HCT116 (cell line): Measurements from ENCODE around the gene CSH1.

Experiments used
- EZH2 ChIP-seq: fragments of 200-600 bp; sonication (generic); IDR thresholded peaks from 2 replicates; pipeline ENCODE4 v1.6.1; 2017; ENCODE audit warnings: antibody characterized with exemption, mixed run types
- POLR2AphosphoS5 ChIP-seq: IDR thresholded peaks from 2 replicates; pipeline ENCODE4 v1.6.1; 2011; ENCODE audit warnings: mild to moderate bottlenecking, low read depth, low read length, moderate library complexity

GRCh38 chr17:63853260-63853659 is 43.1 kb downstream of the CSH1 start:
- TF ChIP-seq POLR2AphosphoS5 (no peak), EZH2 (no peak)
